ENCODE results near the gene DTNBP1.

The DTNBP1 gene

DNA sequence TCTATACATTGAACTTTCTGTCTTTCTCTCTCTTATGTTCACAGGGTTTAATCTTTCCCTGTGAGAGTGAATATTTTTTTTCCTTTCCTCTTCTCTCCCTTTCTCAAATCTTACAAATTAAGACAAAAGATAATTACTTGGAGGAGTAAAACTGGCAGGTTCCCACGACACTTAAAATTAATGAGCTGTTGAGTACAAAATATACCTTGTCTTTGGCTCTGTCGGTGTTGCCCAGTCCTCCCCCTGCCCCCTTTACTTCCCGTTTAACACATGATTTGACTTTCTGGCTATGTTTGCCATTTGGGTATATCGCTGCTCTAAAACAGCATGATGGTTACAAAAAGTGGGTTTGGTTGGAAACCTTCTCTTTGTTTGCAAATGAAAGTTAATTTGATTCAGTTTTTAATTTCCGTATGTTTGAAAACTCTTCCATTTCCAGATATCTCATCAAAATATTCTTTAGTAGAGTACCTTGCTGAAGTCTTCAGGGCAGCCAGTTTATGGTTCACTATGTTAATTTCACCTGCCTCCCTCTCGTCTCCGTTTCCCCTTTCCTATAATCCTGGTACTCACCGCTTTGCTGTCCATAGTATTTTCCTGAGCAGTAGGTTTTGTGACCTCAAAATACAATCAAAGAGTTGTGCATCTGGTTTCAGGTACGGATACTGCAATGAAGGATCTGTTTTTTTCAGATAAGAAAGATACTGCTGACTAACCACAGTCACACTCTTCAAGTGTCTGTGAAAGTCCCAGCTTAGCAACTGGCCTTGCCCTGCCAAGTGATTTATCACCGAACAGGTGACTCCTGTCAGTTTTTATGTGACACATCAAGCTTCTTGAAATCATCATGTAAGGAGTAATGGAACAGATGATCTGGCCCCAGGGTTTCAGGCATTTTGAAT lies 181.2 kb downstream of the DTNBP1 start:
- no peak for DNase-seq (ENCODE audit: low spot score)

DNA sequence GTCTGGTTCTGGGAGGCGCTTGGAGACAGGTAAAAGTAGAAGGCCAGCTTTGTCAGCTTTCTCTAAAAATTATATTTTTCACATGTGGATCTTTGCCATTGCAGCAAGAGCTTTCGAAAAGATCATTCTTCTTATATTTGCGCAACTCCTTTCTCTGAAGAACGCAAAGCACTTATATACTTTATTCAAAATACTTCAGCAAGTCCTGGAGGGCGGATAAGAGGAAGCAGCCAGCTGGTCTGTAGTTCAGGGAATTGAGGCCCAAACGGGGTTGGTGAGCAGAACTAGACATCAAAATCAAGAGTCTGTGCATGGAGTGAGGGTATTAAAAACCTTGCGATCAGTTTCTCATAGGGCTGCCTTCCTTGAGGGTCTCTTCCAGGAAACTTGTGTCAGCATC lies 182.3 kb downstream of the DTNBP1 start:
- DNase-seq (ENCODE audit: low spot score): no peak

GRCh38 chr6:15479761-15480160 lies 183.1 kb downstream of the DTNBP1 start:
- DNase-seq (ENCODE audit: low spot score): no peak

DNA sequence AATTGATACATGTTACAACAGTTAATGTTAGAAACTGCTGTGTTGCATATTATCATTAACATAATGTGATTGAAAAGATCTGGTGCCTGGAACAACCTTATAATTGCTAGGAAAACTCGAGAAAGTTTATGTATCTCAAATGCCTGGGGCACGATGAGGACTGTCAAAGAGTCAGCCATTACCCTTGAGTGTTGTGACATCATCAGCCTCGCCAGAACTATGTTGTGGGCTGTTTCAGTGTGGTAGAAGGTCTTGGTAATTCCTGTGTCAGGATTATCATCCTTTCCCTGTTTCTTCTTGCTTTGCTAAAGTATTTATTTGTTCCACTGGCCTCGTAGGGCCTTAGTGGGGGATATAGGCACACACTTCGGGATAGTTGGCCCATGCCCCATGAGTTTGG lies 185.1 kb downstream of the DTNBP1 start:
- no peak for DNase-seq (ENCODE audit: low spot score)

- no peak for DNase-seq (ENCODE audit: low spot score)
Observed at GRCh38 chr6:15476631-15477380, 186.0 kb downstream of the DTNBP1 start.

DNA sequence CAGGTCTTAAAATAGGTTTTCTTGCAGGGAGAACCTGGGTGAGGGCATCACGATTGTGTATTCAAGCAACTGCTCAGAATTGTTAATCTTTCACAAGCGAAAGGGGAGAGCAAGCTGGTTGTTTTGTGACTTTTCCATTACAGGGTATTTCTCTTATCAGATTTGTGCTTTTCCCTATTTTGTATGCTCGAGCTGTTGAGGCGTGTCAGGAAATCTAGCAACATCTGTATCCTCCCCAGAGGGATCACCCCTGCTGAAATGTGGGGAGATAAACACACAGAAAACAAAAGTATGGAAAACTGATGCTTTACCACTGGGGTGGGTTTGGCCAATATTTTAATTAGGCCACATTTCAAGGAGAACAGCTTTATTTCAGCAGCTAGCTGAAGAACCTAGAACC lies 187.0 kb downstream of the DTNBP1 start:
- DNase-seq (ENCODE audit: low spot score): no peak

- DNase-seq (ENCODE audit: low spot score): no peak
Observed at GRCh38 chr6:15475261-15475660, 187.6 kb downstream of the DTNBP1 start.

DNA sequence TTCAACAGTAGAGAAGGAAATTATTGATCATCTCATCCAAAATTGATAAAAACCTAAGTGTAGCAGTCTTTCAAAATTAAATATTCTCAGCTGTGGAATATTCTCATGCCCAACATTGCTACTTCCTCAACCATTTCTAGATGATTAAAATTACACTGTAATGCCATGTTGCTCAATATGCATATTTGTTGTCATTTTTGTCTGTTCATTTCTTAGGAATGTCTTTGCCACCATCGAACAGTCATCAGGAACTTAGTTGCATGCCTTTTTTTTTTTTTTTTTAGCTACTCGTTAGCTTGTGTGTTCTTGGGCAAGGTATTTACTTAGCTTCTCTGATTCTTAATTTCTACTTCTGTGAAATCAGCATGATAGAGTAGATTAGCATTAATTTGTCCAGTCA lies 188.6 kb downstream of the DTNBP1 start:
- no peak for DNase-seq (ENCODE audit: low spot score)

- no peak for DNase-seq (ENCODE audit: low spot score)
Observed at GRCh38 chr6:15473741-15474161, 189.1 kb downstream of the DTNBP1 start.

- no peak for DNase-seq (ENCODE audit: low spot score)
Observed at GRCh38 chr6:15473174-15473573, 189.7 kb downstream of the DTNBP1 start.

Measured in CD4-positive, alpha-beta T cell treated with Interleukin-6 at 100 ng/mL for 8 hours (primary cell).